HCT116 (cell line): ENCODE data around the gene DKK3. TPM values are rescaled to one million over a fixed set of nuclear protein-coding genes. Genes with fewer than 3 reads are reported as not detected.

ENCODE experiments used
- ATAC-seq: fragments of 200-7000 bp; cut with Tn5 transposase; 2 replicates; pipeline ENCODE4 v1.9.1; 2020; ENCODE audit warnings: mild to moderate bottlenecking, moderate library complexity
- BruUV-seq: library from RNA; stranded (reverse); fragments of 400-500 nt; replicated peaks from 2 replicates; lab custom pipeline; 2021; lab: Mats Ljungman, UMichigan
- CTCF ChIA-PET: fragments of 300-600 bp; sonication (Branson Sonifier 250); formaldehyde crosslinking; loops from one replicate; lab custom pipeline; 2021; ENCODE audit warnings: antibody characterized with exemption; lab: Charles Lee
- POLR2A ChIA-PET: fragments of 300-600, 350-600 bp; sonication (Branson Sonifier 250); formaldehyde crosslinking; loops from one replicate; lab custom pipeline; 2021; ENCODE audit warnings: antibody characterized with exemption; lab: Charles Lee
- RAD21 ChIA-PET, 2 experiments: fragments of 300-600 bp; sonication (Branson Sonifier 250); formaldehyde crosslinking; loops; one replicate each; lab custom pipeline; 2023; ENCODE audit warnings: low total read pairs in 2 of 2; ENCODE audit not compliant: uncharacterized antibody in 2 of 2, unreplicated experiment in 2 of 2, low non-redundant PET in 1 of 2; lab: Charles Lee
- DNase-seq: peaks from one replicate; pipeline ENCODE4 v3.0.0-alpha.2; 2010; ENCODE audit warnings: low read depth, low spot score
- H2AFZ ChIP-seq: fragments of 200-600 bp; shearing (Covaris generic), sonication (generic); 2 replicates; pipeline ENCODE4 v1.6.1; 2017; ENCODE audit warnings: low read depth, mixed run types, mixed read lengths, antibody characterized with exemption, low read length; ENCODE audit not compliant: poor library complexity, severe bottlenecking
- H3K27ac ChIP-seq: 2 replicates; pipeline ENCODE4 v1.5.1; 2012; ENCODE audit warnings: low read depth, low read length
- H3K27me3 ChIP-seq: fragments of 200-600 bp; sonication (generic); 2 replicates; pipeline ENCODE4 v1.6.1; 2016; ENCODE audit warnings: mixed run types, low read length, mixed read lengths; ENCODE audit not compliant: insufficient read depth
- H3K36me3 ChIP-seq, 2 experiments: fragments of 200-500 bp in 1 of 2; fragments of 200-600 bp in 1 of 2; sonication (Bioruptor generic) in 1 of 2; sonication (generic) in 1 of 2; 2 replicates each; pipeline versions ENCODE4 v1.5.1 to v1.6.1; 2014 to 2016; ENCODE audit warnings: low read length in 2 of 2, inconsistent platforms in 1 of 2, mixed read lengths in 1 of 2, mixed run types in 1 of 2; ENCODE audit not compliant: insufficient read depth in 2 of 2, control insufficient read depth in 1 of 2
- H3K4me1 ChIP-seq, 2 experiments: fragments of 200-600 bp in 1 of 2; sonication (generic) in 1 of 2; 2 replicates each; pipeline versions ENCODE4 v1.5.1 to v1.6.1; 2012 to 2017; ENCODE audit warnings: low read length in 2 of 2, inconsistent platforms in 1 of 2, mild to moderate bottlenecking in 1 of 2, mixed read lengths in 1 of 2, mixed run types in 1 of 2, moderate library complexity in 1 of 2; ENCODE audit not compliant: insufficient read depth in 2 of 2, control insufficient read depth in 1 of 2
- H3K4me2 ChIP-seq: fragments of 200-600 bp; sonication (generic); 2 replicates; pipeline ENCODE4 v1.6.1; 2017; ENCODE audit warnings: mixed run types, low read length, mixed read lengths
- H3K4me3 ChIP-seq, 2 experiments: fragments of 200-600 bp in 1 of 2; sonication (generic) in 1 of 2; replicated peaks in 1 of 2; 2 replicates each; pipeline ENCODE4 v1.5.1; 2011 to 2016; ENCODE audit warnings: low read length in 2 of 2, control low read depth in 1 of 2, low read depth in 1 of 2, mild to moderate bottlenecking in 1 of 2, mixed read lengths in 1 of 2, mixed run types in 1 of 2
- H3K79me2 ChIP-seq: fragments of 200-600 bp; sonication (generic); 2 replicates; pipeline ENCODE4 v1.6.1; 2017; ENCODE audit warnings: mild to moderate bottlenecking, mixed run types, low read length, moderate library complexity, mixed read lengths; ENCODE audit not compliant: insufficient read depth
- H3K9ac ChIP-seq: fragments of 200-600 bp; sonication (generic); 2 replicates; pipeline ENCODE4 v1.6.1; 2016; ENCODE audit warnings: low read length, mixed read lengths
- H3K9me2 ChIP-seq: fragments of 200-600 bp; sonication (generic), shearing (Covaris generic); 2 replicates; pipeline ENCODE4 v1.6.1; 2017; ENCODE audit warnings: mixed run types, mild to moderate bottlenecking, moderate library complexity; ENCODE audit not compliant: insufficient read depth
- H3K9me3 ChIP-seq, 2 experiments: fragments of 200-500 bp in 1 of 2; fragments of 200-600 bp in 1 of 2; sonication (Bioruptor generic) in 1 of 2; sonication (generic) in 1 of 2; 2 replicates each; pipeline ENCODE4 v1.6.1; 2014 to 2017; ENCODE audit warnings: low read length in 2 of 2, mixed read lengths in 2 of 2, inconsistent platforms in 1 of 2, low read depth in 1 of 2, mild to moderate bottlenecking in 1 of 2, mixed run types in 1 of 2, moderate library complexity in 1 of 2; ENCODE audit not compliant: control insufficient read depth in 1 of 2, insufficient read depth in 1 of 2
- H4K20me1 ChIP-seq: fragments of 200-600 bp; sonication (generic), shearing (Covaris generic); 2 replicates; pipeline ENCODE4 v1.6.1; 2017; ENCODE audit warnings: mixed run types, mild to moderate bottlenecking, moderate library complexity; ENCODE audit not compliant: insufficient read depth
- CBX3 ChIP-seq: IDR thresholded peaks from 2 replicates; pipeline ENCODE4 v1.6.1; 2012; ENCODE audit warnings: low read depth
- POLR2AphosphoS5 ChIP-seq: IDR thresholded peaks from 2 replicates; pipeline ENCODE4 v1.6.1; 2011; ENCODE audit warnings: mild to moderate bottlenecking, low read depth, low read length, moderate library complexity
- RAD21 ChIP-seq: IDR thresholded peaks from 2 replicates; pipeline ENCODE4 v1.6.1; 2012; ENCODE audit warnings: low read depth, mild to moderate bottlenecking
- SIN3A ChIP-seq: IDR thresholded peaks from 2 replicates; pipeline ENCODE4 v1.6.1; 2012; ENCODE audit warnings: low read depth
- SP1 ChIP-seq: IDR thresholded peaks from 2 replicates; pipeline ENCODE4 v1.6.1; 2012; ENCODE audit warnings: low read depth
- SRF ChIP-seq: IDR thresholded peaks from 2 replicates; pipeline ENCODE4 v1.6.1; 2012; ENCODE audit warnings: low read depth
- YY1 ChIP-seq: IDR thresholded peaks from 2 replicates; pipeline ENCODE4 v1.6.1; 2011; ENCODE audit warnings: low read length, low read depth, moderate library complexity, mild to moderate bottlenecking; ENCODE audit not compliant: insufficient replicate concordance; ENCODE audit errors: extremely low read depth
- ZFX ChIP-seq: fragments of 450-650 bp; IDR thresholded peaks from 2 replicates; pipeline ENCODE4 v1.6.1; 2017
- ZNF274 ChIP-seq: fragments of 200-500 bp; sonication (Bioruptor generic); IDR thresholded peaks from 2 replicates; pipeline ENCODE4 v1.6.1; 2014; ENCODE audit warnings: mild to moderate bottlenecking, low read depth, low read length, inconsistent platforms
- intact Hi-C: fragments of 100-400 bp; cut with micrococcal nuclease; formaldehyde crosslinking; loops from 2 replicates; pipeline ENCODE4 v1.10.0; 2022
- total RNA-seq: library from RNA; stranded (reverse); gene quantifications from one replicate; pipeline ENCODE4 v1.2.1, GENCODE V29; 2021; ENCODE audit not compliant: unreplicated experiment
- TF ChIP-seq, protein P1 (sequence below): IDR thresholded peaks from 2 replicates; pipeline ENCODE4 v1.6.1; 2012; ENCODE audit warnings: low read depth
- TF ChIP-seq, protein P2 (sequence below): IDR thresholded peaks from 2 replicates; pipeline ENCODE4 v1.6.1; 2011; ENCODE audit warnings: mild to moderate bottlenecking, low read length, moderate library complexity; ENCODE audit not compliant: insufficient replicate concordance; ENCODE audit errors: extremely low read depth

Gene DKK3
- total RNA-seq, 1 experiment from 2014 or later, result 0.49 TPM

GRCh38 chr11:12003815-12004214 lies 4.6 kb downstream of the DKK3 start:
- BruUV-seq, result no TSS peak
- intact Hi-C loops, result no loop called here
- no peaks in the 10 kb centered on the region for H4K20me1 ChIP-seq
- no peaks in the 10 kb centered on the region for H3K36me3 ChIP-seq
- no peak overlapping the region for H2AFZ ChIP-seq
- H3K4me2 ChIP-seq, result no peak overlapping the region
- CTCF ChIA-PET, result no interaction called here
- H3K27me3 ChIP-seq, result no peaks in the 10 kb centered on the region
- POLR2A ChIA-PET, result no interaction called here
- no peak overlapping the region for H3K9ac ChIP-seq
- peaks cover 0 to 4% of the 10 kb centered on the region in 2 experiments; a peak in 2 of 4 replicates for H3K4me1 ChIP-seq
- no peak for ATAC-seq
- H3K79me2 ChIP-seq, result no peaks in the 10 kb centered on the region
- no peaks in the 10 kb centered on the region for H3K9me3 ChIP-seq
- H3K27ac ChIP-seq, result no peak overlapping the region
- no peak for TF ChIP-seq RAD21
- RAD21 ChIA-PET, result no interaction called here
- no peak overlapping the region for H3K4me3 ChIP-seq
- no peak for DNase-seq
- H3K9me2 ChIP-seq, result no peaks in the 10 kb centered on the region

- no peak for DNase-seq
- Histone ChIP-seq H3K9me3 (no peaks in the 10 kb centered on the region), H3K79me2 (no peaks in the 10 kb centered on the region), H3K9me2 (no peaks in the 10 kb centered on the region), H3K4me2 (no peak overlapping the region), H3K4me3 (no peak overlapping the region)
- RAD21 ChIA-PET, result no interaction called here
- TF ChIP-seq ZNF274 (no peak), POLR2AphosphoS5 (no peak), SIN3A (no peak), ZFX (no peak), YY1 (no peak), SRF (no peak), CBX3 (no peak), SP1 (no peak)
- TF ChIP-seq, protein P1, sequence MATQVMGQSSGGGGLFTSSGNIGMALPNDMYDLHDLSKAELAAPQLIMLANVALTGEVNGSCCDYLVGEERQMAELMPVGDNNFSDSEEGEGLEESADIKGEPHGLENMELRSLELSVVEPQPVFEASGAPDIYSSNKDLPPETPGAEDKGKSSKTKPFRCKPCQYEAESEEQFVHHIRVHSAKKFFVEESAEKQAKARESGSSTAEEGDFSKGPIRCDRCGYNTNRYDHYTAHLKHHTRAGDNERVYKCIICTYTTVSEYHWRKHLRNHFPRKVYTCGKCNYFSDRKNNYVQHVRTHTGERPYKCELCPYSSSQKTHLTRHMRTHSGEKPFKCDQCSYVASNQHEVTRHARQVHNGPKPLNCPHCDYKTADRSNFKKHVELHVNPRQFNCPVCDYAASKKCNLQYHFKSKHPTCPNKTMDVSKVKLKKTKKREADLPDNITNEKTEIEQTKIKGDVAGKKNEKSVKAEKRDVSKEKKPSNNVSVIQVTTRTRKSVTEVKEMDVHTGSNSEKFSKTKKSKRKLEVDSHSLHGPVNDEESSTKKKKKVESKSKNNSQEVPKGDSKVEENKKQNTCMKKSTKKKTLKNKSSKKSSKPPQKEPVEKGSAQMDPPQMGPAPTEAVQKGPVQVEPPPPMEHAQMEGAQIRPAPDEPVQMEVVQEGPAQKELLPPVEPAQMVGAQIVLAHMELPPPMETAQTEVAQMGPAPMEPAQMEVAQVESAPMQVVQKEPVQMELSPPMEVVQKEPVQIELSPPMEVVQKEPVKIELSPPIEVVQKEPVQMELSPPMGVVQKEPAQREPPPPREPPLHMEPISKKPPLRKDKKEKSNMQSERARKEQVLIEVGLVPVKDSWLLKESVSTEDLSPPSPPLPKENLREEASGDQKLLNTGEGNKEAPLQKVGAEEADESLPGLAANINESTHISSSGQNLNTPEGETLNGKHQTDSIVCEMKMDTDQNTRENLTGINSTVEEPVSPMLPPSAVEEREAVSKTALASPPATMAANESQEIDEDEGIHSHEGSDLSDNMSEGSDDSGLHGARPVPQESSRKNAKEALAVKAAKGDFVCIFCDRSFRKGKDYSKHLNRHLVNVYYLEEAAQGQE, result no peak
- TF ChIP-seq, protein P2, sequence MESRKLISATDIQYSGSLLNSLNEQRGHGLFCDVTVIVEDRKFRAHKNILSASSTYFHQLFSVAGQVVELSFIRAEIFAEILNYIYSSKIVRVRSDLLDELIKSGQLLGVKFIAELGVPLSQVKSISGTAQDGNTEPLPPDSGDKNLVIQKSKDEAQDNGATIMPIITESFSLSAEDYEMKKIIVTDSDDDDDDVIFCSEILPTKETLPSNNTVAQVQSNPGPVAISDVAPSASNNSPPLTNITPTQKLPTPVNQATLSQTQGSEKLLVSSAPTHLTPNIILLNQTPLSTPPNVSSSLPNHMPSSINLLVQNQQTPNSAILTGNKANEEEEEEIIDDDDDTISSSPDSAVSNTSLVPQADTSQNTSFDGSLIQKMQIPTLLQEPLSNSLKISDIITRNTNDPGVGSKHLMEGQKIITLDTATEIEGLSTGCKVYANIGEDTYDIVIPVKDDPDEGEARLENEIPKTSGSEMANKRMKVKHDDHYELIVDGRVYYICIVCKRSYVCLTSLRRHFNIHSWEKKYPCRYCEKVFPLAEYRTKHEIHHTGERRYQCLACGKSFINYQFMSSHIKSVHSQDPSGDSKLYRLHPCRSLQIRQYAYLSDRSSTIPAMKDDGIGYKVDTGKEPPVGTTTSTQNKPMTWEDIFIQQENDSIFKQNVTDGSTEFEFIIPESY, result no peak
- TF ChIP-seq, all 23 proteins: peak for 0
- intact Hi-C loops, result no loop called here
- H3K36me3 ChIP-seq, result no peaks in the 10 kb centered on the region
- no peak overlapping the region for H2AFZ ChIP-seq
- H3K4me1 ChIP-seq, result peaks cover 0 to 9% of the 10 kb centered on the region in 2 experiments; a peak in 2 of 4 replicates
- no peaks in the 10 kb centered on the region for H4K20me1 ChIP-seq
- H3K27ac ChIP-seq, result no peak overlapping the region
- no TSS peak for BruUV-seq
- CTCF ChIA-PET, result no interaction called here
- no peak overlapping the region for H3K9ac ChIP-seq
- POLR2A ChIA-PET, result no interaction called here
- no peak for ATAC-seq
- H3K27me3 ChIP-seq, result no peaks in the 10 kb centered on the region
These were observed 5.1 kb downstream of the DKK3 start for GRCh38 chr11:12003336-12003735.
